Activated T-cell treated with anti-CD3 and anti-CD28 coated beads, Interleukin-2, amount 50 U/mL, for 4 hours (primary cell): ENCODE data around the gene MROH8. TPM values are rescaled to one million over a fixed set of nuclear protein-coding genes. Genes with fewer than 3 reads are reported as not detected.

Experiments
- ATAC-seq, 2 donors: fragments of 200-7000 bp; cut with Tn5 transposase; one replicate each; pipeline ENCODE4 v1.10.0; 2021
- DNase-seq: peaks from one replicate; pipeline ENCODE4 v3.0.0-alpha.2; 2020
- H3K27me3 Mint-ChIP-seq: one replicate; pipeline ENCODE4 v1.8.0; 2021; ENCODE audit warnings: low read depth, mixed read lengths
- H3K36me3 Mint-ChIP-seq: one replicate; pipeline ENCODE4 v1.8.0; 2022; ENCODE audit warnings: mixed read lengths; ENCODE audit not compliant: insufficient read depth
- H3K4me1 Mint-ChIP-seq: one replicate; pipeline ENCODE4 v1.8.0; 2021; ENCODE audit warnings: low read depth, mixed read lengths
- H3K4me3 Mint-ChIP-seq: one replicate; pipeline ENCODE4 v1.8.0; 2021; ENCODE audit warnings: mild to moderate bottlenecking, moderate library complexity, mixed read lengths
- H3K9me3 Mint-ChIP-seq: one replicate; pipeline ENCODE4 v1.8.0; 2021; ENCODE audit warnings: mixed read lengths
- total RNA-seq, 3 donors: library from RNA; stranded (reverse); gene quantifications; one replicate each; pipeline ENCODE4 v1.2.1, GENCODE V29; 2021

Gene MROH8
- total RNA-seq, 3 donors from 2014 or later, result 0.30 to 0.61 (median 0.51) TPM

DNA sequence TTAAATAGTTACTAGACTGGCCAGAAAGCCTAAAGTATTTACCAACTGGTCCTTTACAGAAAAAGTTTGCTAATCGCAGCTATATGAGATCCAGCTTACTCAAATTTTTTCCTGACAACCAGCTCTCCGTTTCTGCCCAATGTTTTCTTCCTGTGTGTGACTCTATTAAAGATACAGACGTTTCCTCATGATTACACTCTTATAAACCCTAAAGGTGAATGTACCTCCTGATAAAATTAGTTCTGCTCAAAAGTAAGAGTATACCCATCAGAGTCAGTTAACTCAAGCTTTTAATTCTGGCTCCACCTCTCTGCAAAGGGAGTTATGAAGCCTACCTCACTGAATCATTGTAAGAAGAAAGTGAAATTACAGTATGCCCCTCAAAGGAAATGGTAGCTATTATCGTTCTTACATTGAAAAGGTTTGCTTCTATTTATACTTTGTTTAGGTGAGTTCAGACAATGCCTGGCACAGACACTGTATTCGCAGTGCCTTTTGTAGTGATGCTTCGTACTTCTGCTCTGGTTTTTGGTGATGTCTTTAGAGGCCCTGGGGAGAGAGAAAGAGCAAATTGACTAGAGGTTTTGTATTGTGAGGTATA is 10.2 kb upstream of the MROH8 start:
- Mint-ChIP-seq H3K9me3 (no peaks in the 10 kb centered on the region), H3K4me1 (peaks cover 60% of the 10 kb centered on the region), H3K27me3 (no peaks in the 10 kb centered on the region), H3K4me3 (peak overlapping the region; percentile 19), H3K36me3 (peaks cover 37% of the 10 kb centered on the region)
- DNase-seq (no peak), ATAC-seq (peak; percentile 44 to 71)

DNA sequence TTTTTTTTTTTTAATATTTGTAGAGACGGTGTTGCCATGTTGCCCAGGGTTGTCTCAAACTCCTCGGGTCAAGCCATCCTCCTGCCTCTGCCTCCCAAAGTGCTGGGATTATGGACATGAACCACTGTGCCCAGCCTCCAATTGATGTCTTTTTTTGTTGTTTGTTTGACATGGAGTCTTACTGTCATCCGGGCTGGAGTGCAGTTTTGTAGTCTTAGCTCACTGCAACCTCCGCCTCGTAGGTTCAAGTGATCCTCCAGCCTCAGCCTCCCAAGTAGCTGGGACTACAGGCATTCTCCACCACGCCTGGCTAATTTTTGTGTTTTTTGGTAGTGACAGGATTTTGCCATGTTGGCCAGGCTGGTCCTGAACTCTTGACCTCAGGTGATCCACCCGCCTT is 9.4 kb upstream of the MROH8 start:
- Mint-ChIP-seq H3K9me3 (no peaks in the 10 kb centered on the region), H3K27me3 (no peaks in the 10 kb centered on the region), H3K36me3 (peaks cover 39% of the 10 kb centered on the region), H3K4me1 (peaks cover 61% of the 10 kb centered on the region), H3K4me3 (no peak overlapping the region)
- no peak for ATAC-seq
- DNase-seq, result no peak

DNA sequence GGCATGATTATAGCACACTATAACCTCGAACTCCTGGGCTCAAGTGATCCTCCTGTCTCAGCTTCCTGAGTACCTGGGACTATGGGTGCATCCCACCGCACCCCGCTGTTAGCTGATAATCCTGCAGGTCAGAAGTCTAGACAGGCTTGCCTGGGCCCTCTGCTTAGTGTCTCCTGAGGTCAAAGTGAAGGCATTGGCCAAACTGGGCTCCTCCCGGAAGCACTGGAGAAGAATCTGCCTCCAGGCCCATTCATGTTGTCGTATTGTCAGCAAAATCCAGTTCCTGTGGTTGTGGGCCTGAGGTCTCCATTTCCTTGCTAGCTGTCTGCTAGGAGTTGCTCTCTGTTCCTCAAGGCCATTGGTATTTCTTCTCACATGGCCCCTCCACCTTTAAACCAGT is 6.3 kb upstream of the MROH8 start:
- peaks cover 36% of the 10 kb centered on the region for H3K36me3 Mint-ChIP-seq
- peaks cover 65% of the 10 kb centered on the region for H3K4me1 Mint-ChIP-seq
- no peak for DNase-seq
- H3K4me3 Mint-ChIP-seq, result no peak overlapping the region
- ATAC-seq, result no peak
- H3K27me3 Mint-ChIP-seq, result no peaks in the 10 kb centered on the region
- H3K9me3 Mint-ChIP-seq, result no peaks in the 10 kb centered on the region

DNA sequence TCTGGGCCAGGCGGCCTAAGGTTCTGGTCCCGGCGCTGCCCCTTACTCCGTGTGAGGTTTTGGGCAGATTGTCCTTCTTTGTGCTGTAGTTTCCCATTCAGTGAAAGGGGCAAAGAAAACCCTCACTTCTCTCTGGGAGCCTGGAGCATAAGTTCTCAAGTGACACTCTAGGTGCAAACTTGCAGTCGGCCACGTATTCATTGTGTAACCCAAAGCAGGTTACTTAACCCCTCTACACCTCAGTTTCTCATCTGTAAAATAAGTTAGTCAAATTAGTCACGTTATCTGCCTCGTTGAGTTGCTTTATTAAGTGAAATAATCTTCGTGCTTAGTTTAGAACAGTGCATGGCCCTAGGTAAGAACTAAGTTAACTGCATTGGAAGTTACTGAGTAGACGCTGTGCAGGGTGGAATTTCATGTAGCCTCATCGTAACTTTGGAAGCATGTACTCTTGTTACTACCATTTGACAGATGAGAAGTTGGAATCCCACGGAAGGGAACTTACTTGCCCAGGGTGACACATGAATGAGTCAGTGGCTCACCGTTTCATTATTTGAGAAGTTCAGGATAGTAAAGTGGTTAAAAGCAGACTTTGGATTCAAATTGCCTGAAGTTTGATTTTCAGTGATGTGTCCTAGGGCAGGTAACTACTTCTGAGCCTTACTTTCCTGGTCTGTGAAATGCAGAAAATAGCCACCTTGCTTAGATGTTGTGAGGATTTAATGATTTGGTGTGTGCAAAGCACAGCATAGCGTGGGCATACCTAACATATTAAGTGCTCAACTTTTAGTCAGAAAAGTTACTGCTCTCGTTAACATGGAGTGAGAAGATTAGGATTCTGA is 556 bp upstream of the MROH8 start:
- Mint-ChIP-seq H3K9me3 (no peaks in the 10 kb centered on the region), H3K4me3 (peak overlapping the region; percentile 98), H3K36me3 (peaks cover 13% of the 10 kb centered on the region), H3K4me1 (peaks cover 49% of the 10 kb centered on the region), H3K27me3 (no peaks in the 10 kb centered on the region)
- ATAC-seq, result peak in 1 of 2 donors; percentile 8
- no peak for DNase-seq

DNA sequence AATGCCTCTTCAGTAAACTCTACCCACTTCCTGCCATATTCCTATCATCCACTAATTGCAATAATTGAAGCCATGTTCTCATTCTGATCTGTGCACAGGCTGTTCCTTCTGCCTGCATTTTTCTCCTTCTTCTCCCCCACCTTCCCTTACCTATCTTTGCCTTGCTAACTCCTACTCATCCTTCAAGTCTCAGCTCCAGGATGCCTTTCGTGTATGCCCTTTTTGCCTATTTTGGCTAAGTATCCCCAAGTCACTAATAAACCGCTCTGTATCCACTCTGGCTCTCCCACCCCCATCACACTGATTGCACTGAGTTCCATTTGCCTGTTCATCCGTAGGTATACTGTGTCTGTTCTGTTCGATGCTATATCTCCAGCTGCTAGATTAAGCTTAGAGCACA is 6.5 kb downstream of the MROH8 start:
- ATAC-seq (no peak), DNase-seq (no peak)
- no peaks in the 10 kb centered on the region for H3K27me3 Mint-ChIP-seq
- no peaks in the 10 kb centered on the region for H3K36me3 Mint-ChIP-seq
- H3K4me3 Mint-ChIP-seq, result no peak overlapping the region
- peaks cover under 1% of the 10 kb centered on the region for H3K4me1 Mint-ChIP-seq
- H3K9me3 Mint-ChIP-seq, result no peaks in the 10 kb centered on the region

DNA sequence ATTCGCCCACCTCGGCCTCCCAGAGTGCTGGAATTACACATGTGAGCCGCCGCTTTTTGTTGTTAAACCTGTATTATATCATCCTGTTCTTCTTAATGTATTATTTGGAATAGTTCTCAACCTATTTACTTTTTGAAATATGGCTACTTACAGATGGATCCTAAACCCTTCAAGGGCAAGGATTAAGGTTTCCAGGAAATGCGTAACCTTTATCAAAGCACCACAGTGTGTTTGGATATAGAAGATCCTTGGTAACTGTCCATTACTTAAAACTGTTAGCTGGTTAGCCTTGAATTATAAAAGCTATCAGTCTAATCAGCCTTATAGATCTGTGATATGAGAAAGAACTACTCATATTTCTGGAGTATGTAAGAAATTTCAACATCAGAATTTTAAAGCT is 12.5 kb downstream of the MROH8 start:
- ATAC-seq, result no peak
- Mint-ChIP-seq H3K9me3 (no peaks in the 10 kb centered on the region), H3K36me3 (peaks cover 2% of the 10 kb centered on the region), H3K27me3 (no peaks in the 10 kb centered on the region), H3K4me1 (no peaks in the 10 kb centered on the region), H3K4me3 (no peak overlapping the region)
- no peak for DNase-seq

DNA sequence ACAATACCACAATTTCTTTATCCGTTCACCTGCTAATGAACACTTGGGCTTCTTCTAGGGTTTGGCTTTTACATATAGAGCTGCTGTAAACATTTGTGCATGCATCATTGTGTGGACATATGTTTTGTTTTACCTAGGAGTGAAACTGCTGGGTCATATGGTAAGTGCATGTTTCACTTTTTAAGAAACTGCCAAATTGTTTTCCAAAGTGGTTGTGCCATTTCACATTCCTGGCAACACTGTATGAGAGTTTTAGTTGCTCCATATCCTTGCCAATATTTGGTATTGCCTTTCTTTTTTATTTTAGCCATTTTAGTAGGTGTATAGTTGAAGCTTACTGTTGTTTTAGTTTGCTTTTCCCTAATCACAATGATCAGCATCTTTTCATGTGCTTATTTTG is 14.3 kb downstream of the MROH8 start:
- H3K4me1 Mint-ChIP-seq, result no peaks in the 10 kb centered on the region
- no peaks in the 10 kb centered on the region for H3K27me3 Mint-ChIP-seq
- no peak overlapping the region for H3K4me3 Mint-ChIP-seq
- no peaks in the 10 kb centered on the region for H3K9me3 Mint-ChIP-seq
- DNase-seq (no peak), ATAC-seq (no peak)
- peaks cover 2% of the 10 kb centered on the region for H3K36me3 Mint-ChIP-seq

DNA sequence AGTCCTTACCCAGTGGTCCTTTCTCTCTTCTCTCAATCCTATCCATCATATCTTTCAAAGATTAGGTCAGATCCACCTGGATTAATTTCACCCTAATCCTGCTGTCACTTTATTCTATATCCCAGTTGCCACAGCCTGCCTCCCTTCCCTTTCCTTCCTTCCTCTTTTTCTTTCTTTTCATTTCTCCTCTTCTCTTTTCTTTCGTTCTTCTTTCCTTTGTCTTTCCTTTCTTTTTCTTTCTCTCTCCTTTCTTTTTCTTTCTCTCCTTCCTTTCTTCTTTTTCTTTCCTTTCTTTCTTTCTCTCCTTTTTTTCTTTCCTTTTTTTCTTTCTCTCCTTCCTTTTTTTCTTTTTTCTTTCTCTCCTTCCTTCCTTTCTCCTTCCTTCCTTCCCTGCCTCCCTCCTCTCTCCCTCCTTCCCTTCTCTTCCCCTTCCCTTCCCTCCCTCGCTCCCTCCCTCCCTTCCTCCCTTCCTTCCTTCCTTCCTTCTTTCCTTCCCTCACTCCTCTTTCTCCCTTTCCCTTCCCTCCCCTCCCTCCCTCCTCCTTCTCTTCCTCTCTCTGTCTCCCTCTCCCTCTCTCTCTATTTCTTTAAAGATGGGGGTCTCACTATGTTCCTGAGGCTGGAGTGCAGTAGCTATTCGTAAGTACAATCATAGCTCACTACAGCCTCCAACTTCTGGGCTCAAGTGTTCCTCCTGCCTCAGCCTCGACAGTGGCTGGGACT is 15.4 kb downstream of the MROH8 start:
- Mint-ChIP-seq H3K27me3 (no peaks in the 10 kb centered on the region), H3K4me3 (no peak overlapping the region), H3K9me3 (no peaks in the 10 kb centered on the region), H3K36me3 (peaks cover 2% of the 10 kb centered on the region), H3K4me1 (no peaks in the 10 kb centered on the region)
- ATAC-seq (no peak), DNase-seq (no peak)

DNA sequence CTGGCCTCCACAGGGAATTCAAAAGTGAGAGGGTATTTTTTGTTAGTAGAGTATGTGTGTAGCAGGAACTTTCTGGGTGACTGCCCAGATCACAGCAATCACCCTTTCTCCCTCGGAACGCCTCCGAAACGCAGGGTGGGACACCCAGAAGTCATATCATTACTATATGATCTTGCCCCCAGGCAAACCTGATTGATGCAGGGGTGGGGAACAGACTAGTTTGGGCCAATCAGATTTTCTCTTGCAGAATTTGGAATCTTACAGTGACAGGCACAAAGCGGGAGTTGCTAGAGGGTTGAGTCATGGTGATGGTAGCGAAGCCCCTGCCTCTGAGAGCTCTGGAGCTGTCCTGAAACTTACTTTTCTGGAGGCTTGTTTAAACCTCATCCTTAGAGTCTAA is 16.7 kb downstream of the MROH8 start:
- H3K4me1 Mint-ChIP-seq, result no peaks in the 10 kb centered on the region
- no peak for ATAC-seq
- H3K27me3 Mint-ChIP-seq, result no peaks in the 10 kb centered on the region
- DNase-seq, result no peak
- no peaks in the 10 kb centered on the region for H3K9me3 Mint-ChIP-seq
- H3K4me3 Mint-ChIP-seq, result no peak overlapping the region
- peaks cover 2% of the 10 kb centered on the region for H3K36me3 Mint-ChIP-seq

DNA sequence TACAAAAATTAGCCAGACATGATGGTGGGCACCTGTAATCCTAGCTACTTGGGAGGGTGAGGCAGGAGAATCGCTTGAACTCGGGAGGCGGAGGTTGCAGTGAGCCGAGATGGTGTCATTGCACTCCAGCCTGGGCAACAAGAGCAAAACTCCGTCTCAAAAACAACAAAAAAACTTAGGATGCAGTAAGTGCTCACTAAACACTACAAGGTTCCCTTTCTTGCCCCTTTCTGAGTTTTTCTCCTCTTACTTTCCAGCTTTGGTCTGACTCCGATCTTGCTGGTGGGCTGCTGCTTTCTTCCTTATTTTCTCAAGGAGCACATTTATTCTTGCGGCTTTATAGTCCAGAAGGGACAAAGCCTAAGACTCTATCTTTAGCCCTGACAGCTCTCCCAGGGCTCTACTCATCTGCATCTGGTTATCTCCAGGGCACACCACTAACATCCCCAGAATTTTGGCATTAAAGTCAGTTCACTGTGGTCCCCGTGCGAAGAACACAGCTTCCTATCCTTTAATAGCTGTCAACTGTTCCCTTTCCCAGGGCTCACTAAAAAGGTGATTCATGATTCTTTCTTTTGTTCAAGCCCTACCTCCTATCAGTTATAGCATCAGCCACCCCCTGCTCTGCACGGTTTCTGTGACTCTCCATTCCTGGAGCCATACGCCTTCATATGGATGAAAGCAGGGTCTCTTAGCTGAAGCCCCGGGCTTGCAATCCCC is 17.4 kb downstream of the MROH8 start:
- H3K36me3 Mint-ChIP-seq, result peaks cover 2% of the 10 kb centered on the region
- ATAC-seq (no peak), DNase-seq (no peak)
- H3K9me3 Mint-ChIP-seq, result no peaks in the 10 kb centered on the region
- H3K4me3 Mint-ChIP-seq, result no peak overlapping the region
- no peaks in the 10 kb centered on the region for H3K4me1 Mint-ChIP-seq
- H3K27me3 Mint-ChIP-seq, result no peaks in the 10 kb centered on the region

DNA sequence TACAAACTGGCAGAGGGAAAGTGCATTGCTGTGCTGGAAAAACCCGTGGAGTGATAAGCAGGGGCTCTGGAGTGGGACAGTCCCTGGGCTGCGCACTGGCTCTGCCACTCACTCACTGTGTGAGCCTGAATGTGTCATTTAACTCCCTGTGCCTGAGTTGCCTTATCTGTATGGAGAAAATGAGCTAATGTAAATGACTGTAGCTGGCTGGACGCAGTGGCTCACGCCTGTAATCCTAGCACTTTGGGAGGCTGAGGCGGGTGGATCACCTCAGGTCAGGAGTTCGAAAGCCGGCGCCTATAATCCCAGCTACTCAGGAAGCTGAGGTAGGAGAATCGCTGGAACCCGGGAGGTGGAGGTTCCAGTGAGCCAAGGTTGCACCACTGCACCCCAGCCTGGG is 18.7 kb downstream of the MROH8 start:
- DNase-seq, result no peak
- H3K27me3 Mint-ChIP-seq, result no peaks in the 10 kb centered on the region
- H3K4me1 Mint-ChIP-seq, result no peaks in the 10 kb centered on the region
- no peak overlapping the region for H3K4me3 Mint-ChIP-seq
- no peaks in the 10 kb centered on the region for H3K9me3 Mint-ChIP-seq
- no peak for ATAC-seq
- H3K36me3 Mint-ChIP-seq, result peaks cover 1% of the 10 kb centered on the region

DNA sequence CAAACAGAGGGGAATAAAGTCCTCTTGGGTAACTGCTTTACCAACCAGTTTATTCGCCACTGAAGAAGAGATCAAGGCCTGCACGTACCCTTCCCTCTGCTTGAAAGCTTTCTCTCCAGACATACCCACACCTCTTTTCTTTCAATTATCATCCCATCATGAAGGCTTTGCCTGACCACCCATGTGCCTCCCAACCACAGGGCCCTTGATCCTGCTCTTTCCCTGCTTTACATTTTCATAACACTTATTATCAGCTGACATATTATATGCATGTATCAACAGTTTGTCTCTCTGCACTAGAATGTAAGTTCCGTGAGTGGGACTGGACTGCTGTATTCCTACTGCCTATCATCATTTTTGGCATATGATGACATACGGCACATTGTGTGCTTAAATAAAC is 21.1 kb downstream of the MROH8 start:
- DNase-seq (no peak), ATAC-seq (no peak)
- Mint-ChIP-seq H3K4me3 (no peak overlapping the region), H3K9me3 (no peaks in the 10 kb centered on the region), H3K27me3 (no peaks in the 10 kb centered on the region), H3K36me3 (no peaks in the 10 kb centered on the region), H3K4me1 (no peaks in the 10 kb centered on the region)

DNA sequence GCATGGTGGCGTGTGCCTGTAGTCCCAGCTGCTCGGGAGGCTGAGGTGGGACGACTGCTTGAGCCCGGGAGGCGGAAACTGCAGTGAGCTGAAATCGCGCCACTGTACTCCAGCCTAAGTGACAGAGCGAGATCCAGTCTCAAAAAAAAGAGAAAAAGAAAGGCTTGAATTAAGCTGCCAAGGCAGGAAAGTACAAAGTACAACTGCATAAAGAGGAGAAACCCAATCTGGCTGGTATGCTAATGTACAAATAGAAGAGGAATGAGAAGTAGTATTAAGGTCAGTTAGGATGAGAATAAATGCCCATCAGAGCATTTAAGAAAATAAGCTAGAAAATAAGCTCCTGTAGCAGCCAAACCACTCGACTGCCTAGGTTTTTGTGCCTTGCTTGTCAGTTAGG is 23.4 kb downstream of the MROH8 start:
- DNase-seq (no peak), ATAC-seq (no peak)
- Mint-ChIP-seq H3K4me1 (no peaks in the 10 kb centered on the region), H3K9me3 (no peaks in the 10 kb centered on the region), H3K36me3 (peaks cover 1% of the 10 kb centered on the region), H3K4me3 (no peak overlapping the region), H3K27me3 (no peaks in the 10 kb centered on the region)

DNA sequence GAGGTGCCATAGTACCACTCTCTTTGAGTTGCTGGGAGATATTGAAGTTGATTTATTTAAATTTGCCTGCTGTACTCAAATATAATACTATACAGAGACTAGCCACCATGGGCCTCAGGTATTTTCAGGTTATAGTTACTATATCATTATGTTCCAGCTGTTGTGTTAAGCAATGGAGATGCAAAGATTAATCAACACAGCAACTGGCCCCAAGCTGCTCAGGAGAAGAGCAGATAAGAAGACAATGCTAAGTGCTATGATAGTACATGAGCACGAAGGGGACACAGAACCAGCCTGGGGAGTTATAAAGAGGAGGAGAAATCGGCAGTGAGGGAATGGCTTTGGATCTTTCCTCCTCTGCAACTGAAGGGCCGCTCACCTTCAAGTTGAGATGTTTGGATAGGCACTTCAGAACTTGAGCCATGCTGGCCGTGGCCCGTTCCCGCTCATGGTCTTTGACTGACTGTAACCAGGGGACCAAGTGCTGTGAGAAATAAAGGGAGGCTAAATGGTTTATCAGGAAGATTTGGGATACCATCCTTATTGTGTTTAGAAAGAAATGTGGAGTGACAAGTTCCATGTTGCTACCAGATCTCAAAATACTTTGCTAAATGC is 24.6 kb downstream of the MROH8 start:
- Mint-ChIP-seq H3K4me3 (no peak overlapping the region), H3K4me1 (no peaks in the 10 kb centered on the region), H3K9me3 (no peaks in the 10 kb centered on the region), H3K36me3 (peaks cover 1% of the 10 kb centered on the region), H3K27me3 (no peaks in the 10 kb centered on the region)
- DNase-seq (no peak), ATAC-seq (no peak)
